Trophoblast cell (in vitro differentiated cells and primary cell): ENCODE measurements around the gene IGSF9.

Source experiments
- DNase-seq, 2 donors: peaks; one replicate each; pipeline ENCODE4 v3.0.0-alpha.2; 2016
- H2AFZ ChIP-seq: 2 replicates; pipeline ENCODE4 v1.6.1; 2013; ENCODE audit warnings: low read length, moderate library complexity, mild to moderate bottlenecking; ENCODE audit not compliant: insufficient read depth, poor library complexity
- H2AK5ac ChIP-seq: 2 replicates; pipeline ENCODE4 v1.6.1; 2013; ENCODE audit warnings: mild to moderate bottlenecking, low read length
- H2BK120ac ChIP-seq: 2 replicates; pipeline ENCODE4 v1.6.1; 2013; ENCODE audit warnings: low read length, mild to moderate bottlenecking, moderate library complexity; ENCODE audit not compliant: insufficient read depth, poor library complexity
- H2BK12ac ChIP-seq: 2 replicates; pipeline ENCODE4 v1.6.1; 2013; ENCODE audit warnings: mild to moderate bottlenecking, low read length, moderate library complexity
- H2BK5ac ChIP-seq: 2 replicates; pipeline ENCODE4 v1.6.1; 2013; ENCODE audit warnings: low read length, low read depth, moderate library complexity, mild to moderate bottlenecking; ENCODE audit not compliant: poor library complexity
- H3K14ac ChIP-seq: 2 replicates; pipeline ENCODE4 v1.6.1; 2013; ENCODE audit warnings: mild to moderate bottlenecking, low read length
- H3K18ac ChIP-seq: 2 replicates; pipeline ENCODE4 v1.6.1; 2013; ENCODE audit warnings: mild to moderate bottlenecking, low read length
- H3K23ac ChIP-seq: 2 replicates; pipeline ENCODE4 v1.6.1; 2013; ENCODE audit warnings: low read length
- H3K27ac ChIP-seq: 2 replicates; pipeline ENCODE4 v1.5.1; 2013; ENCODE audit warnings: low read depth, mild to moderate bottlenecking, inconsistent platforms, low read length, moderate library complexity
- H3K27me3 ChIP-seq: 2 replicates; pipeline ENCODE4 v1.6.1; 2013; ENCODE audit warnings: inconsistent platforms, mild to moderate bottlenecking, low read length, moderate library complexity; ENCODE audit not compliant: insufficient read depth
- H3K36me3 ChIP-seq, 2 experiments: 1 replicate in 1 of 2; 2 replicates in 1 of 2; pipeline ENCODE4 v1.6.1; 2013; ENCODE audit warnings: low read length in 2 of 2, mild to moderate bottlenecking in 2 of 2, moderate library complexity in 1 of 2; ENCODE audit not compliant: insufficient read depth in 2 of 2, control insufficient read depth in 1 of 2
- H3K4ac ChIP-seq: 2 replicates; pipeline ENCODE4 v1.6.1; 2013; ENCODE audit warnings: low read depth, mild to moderate bottlenecking, low read length, moderate library complexity
- H3K4me1 ChIP-seq, 2 experiments: 1 replicate in 1 of 2; 2 replicates in 1 of 2; pipeline ENCODE4 v1.6.1; 2013; ENCODE audit warnings: low read length in 2 of 2, mild to moderate bottlenecking in 2 of 2, moderate library complexity in 1 of 2; ENCODE audit not compliant: insufficient read depth in 2 of 2, control insufficient read depth in 1 of 2
- H3K4me2 ChIP-seq: 2 replicates; pipeline ENCODE4 v1.6.1; 2013; ENCODE audit warnings: inconsistent platforms, mild to moderate bottlenecking, low read length, moderate library complexity
- H3K4me3 ChIP-seq: 2 replicates; pipeline ENCODE4 v1.5.1; 2013; ENCODE audit warnings: mild to moderate bottlenecking, low read depth, low read length, inconsistent platforms
- H3K79me1 ChIP-seq: one replicate; pipeline ENCODE4 v1.6.1; 2013; ENCODE audit warnings: low read length
- H3K79me2 ChIP-seq: 2 replicates; pipeline ENCODE4 v1.6.1; 2013; ENCODE audit warnings: low read length, mild to moderate bottlenecking; ENCODE audit not compliant: control insufficient read depth, insufficient read depth, poor library complexity
- H3K9ac ChIP-seq: 2 replicates; pipeline ENCODE4 v1.6.1; 2013; ENCODE audit warnings: mild to moderate bottlenecking, low read length
- H3K9me3 ChIP-seq: 2 replicates; pipeline ENCODE4 v1.6.1; 2013; ENCODE audit warnings: low read depth, mild to moderate bottlenecking, control low read depth, inconsistent platforms, low read length; ENCODE audit not compliant: insufficient read depth
- H4K12ac ChIP-seq: 2 replicates; pipeline ENCODE4 v1.6.1; 2013; ENCODE audit warnings: low read depth, mild to moderate bottlenecking, low read length, moderate library complexity
- H4K8ac ChIP-seq: 2 replicates; pipeline ENCODE4 v1.6.1; 2013; ENCODE audit warnings: low read depth, mild to moderate bottlenecking, low read length, moderate library complexity
- H4K91ac ChIP-seq: one replicate; pipeline ENCODE4 v1.6.1; 2013; ENCODE audit warnings: low read depth, mild to moderate bottlenecking, low read length, moderate library complexity
- WGBS: extraction: QIAGEN DNeasy Blood & Tissue Kit; methylation state at CpG from one replicate; pipeline ENCODE4 v1.1.7; 2013; ENCODE audit warnings: missing lambda C conversion rate; ENCODE audit not compliant: insufficient read length, insufficient coverage; ENCODE audit errors: extremely low coverage; 5-methylcytosine and 5-hydroxymethylcytosine counted together

IGSF9 gene

DNA sequence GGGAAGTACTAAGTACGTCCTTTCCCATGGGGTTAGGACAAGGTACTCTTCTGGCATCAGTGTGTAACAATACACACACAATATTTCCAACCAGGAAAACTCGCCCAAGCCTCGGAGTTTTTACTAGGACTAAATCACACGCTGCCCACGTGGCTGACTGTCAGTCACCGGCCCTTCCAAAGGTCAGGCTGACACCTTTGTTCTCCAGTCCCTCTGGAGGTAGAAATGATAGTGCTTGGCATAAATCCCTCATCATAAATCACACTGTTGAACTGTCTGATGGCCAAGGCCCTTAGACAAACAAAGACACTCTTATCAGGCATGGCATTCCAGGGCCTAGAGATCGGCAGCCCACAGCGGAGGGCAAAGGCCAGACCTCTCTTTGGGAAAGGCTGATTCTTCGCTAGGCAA is 25.5 kb upstream of the IGSF9 start:
- H4K12ac ChIP-seq: no peak overlapping the region
- no peak overlapping the region for H2AK5ac ChIP-seq
- no peak overlapping the region for H4K8ac ChIP-seq
- H3K4ac ChIP-seq: no peak overlapping the region
- no peak overlapping the region for H3K14ac ChIP-seq
- H3K27ac ChIP-seq: no peak overlapping the region
- DNase-seq: no peak
- H3K36me3 ChIP-seq: no peaks in the 10 kb centered on the region
- H2BK12ac ChIP-seq: no peak overlapping the region
- no peaks in the 10 kb centered on the region for H3K79me2 ChIP-seq
- no peak overlapping the region for H4K91ac ChIP-seq
- no CpG with 5 or more reads among the region's 9 CpGs for WGBS
- no peak overlapping the region for H3K23ac ChIP-seq
- no peak overlapping the region for H2BK120ac ChIP-seq
- H3K18ac ChIP-seq: no peak overlapping the region
- H3K4me3 ChIP-seq: no peak overlapping the region
- no peaks in the 10 kb centered on the region for H3K79me1 ChIP-seq
- no peak overlapping the region for H3K9ac ChIP-seq
- H3K9me3 ChIP-seq: no peaks in the 10 kb centered on the region
- no peak overlapping the region for H2BK5ac ChIP-seq
- no peak overlapping the region for H3K4me2 ChIP-seq
- H3K27me3 ChIP-seq: no peaks in the 10 kb centered on the region
- no peaks in the 10 kb centered on the region for H3K4me1 ChIP-seq
- no peak overlapping the region for H2AFZ ChIP-seq

- Histone ChIP-seq H3K4me3 (no peak overlapping the region), H3K79me1 (no peaks in the 10 kb centered on the region), H3K36me3 (no peaks in the 10 kb centered on the region), H2AFZ (no peak overlapping the region), H3K27ac (no peak overlapping the region), H3K23ac (no peak overlapping the region), H3K9ac (no peak overlapping the region), H2BK5ac (no peak overlapping the region), H2BK12ac (no peak overlapping the region), H4K8ac (no peak overlapping the region), H3K4me2 (no peak overlapping the region), H3K4ac (no peak overlapping the region), H4K91ac (no peak overlapping the region), H2AK5ac (no peak overlapping the region), H3K4me1 (no peaks in the 10 kb centered on the region), H3K9me3 (no peaks in the 10 kb centered on the region), H3K14ac (no peak overlapping the region), H3K27me3 (no peaks in the 10 kb centered on the region), H3K18ac (no peak overlapping the region), H2BK120ac (no peak overlapping the region), H3K79me2 (no peaks in the 10 kb centered on the region), H4K12ac (no peak overlapping the region)
- WGBS: no CpG with 5 or more reads among the region's 3 CpGs
- no peak for DNase-seq
Observed at GRCh38 chr1:159968901-159969300, 23.5 kb upstream of the IGSF9 start.

GRCh38 chr1:159965263-159965662 is 19.9 kb upstream of the IGSF9 start:
- H3K23ac ChIP-seq: no peak overlapping the region
- H2BK12ac ChIP-seq: no peak overlapping the region
- DNase-seq: no peak
- no peak overlapping the region for H3K27ac ChIP-seq
- H3K79me1 ChIP-seq: no peaks in the 10 kb centered on the region
- H3K4ac ChIP-seq: no peak overlapping the region
- WGBS: no CpG with 5 or more reads among the region's 2 CpGs
- no peak overlapping the region for H2AK5ac ChIP-seq
- H3K79me2 ChIP-seq: no peaks in the 10 kb centered on the region
- no peak overlapping the region for H3K4me2 ChIP-seq
- H3K4me3 ChIP-seq: no peak overlapping the region
- no peak overlapping the region for H4K8ac ChIP-seq
- H2BK5ac ChIP-seq: no peak overlapping the region
- no peaks in the 10 kb centered on the region for H3K4me1 ChIP-seq
- H3K14ac ChIP-seq: no peak overlapping the region
- no peak overlapping the region for H4K91ac ChIP-seq
- H2AFZ ChIP-seq: no peak overlapping the region
- H3K27me3 ChIP-seq: no peaks in the 10 kb centered on the region
- H3K18ac ChIP-seq: no peak overlapping the region
- no peaks in the 10 kb centered on the region for H3K36me3 ChIP-seq
- no peak overlapping the region for H3K9ac ChIP-seq
- H3K9me3 ChIP-seq: no peaks in the 10 kb centered on the region
- H2BK120ac ChIP-seq: no peak overlapping the region
- H4K12ac ChIP-seq: no peak overlapping the region

GRCh38 chr1:159964144-159964543 is 18.7 kb upstream of the IGSF9 start:
- no peak for DNase-seq
- H3K14ac ChIP-seq: no peak overlapping the region
- H4K91ac ChIP-seq: no peak overlapping the region
- H3K4me2 ChIP-seq: no peak overlapping the region
- no peak overlapping the region for H3K27ac ChIP-seq
- H3K9me3 ChIP-seq: peaks cover 1% of the 10 kb centered on the region
- no peak overlapping the region for H4K12ac ChIP-seq
- H3K18ac ChIP-seq: no peak overlapping the region
- H3K27me3 ChIP-seq: no peaks in the 10 kb centered on the region
- no peaks in the 10 kb centered on the region for H3K79me2 ChIP-seq
- no peak overlapping the region for H3K9ac ChIP-seq
- no peak overlapping the region for H3K23ac ChIP-seq
- no peak overlapping the region for H4K8ac ChIP-seq
- no peak overlapping the region for H2AK5ac ChIP-seq
- H3K36me3 ChIP-seq: no peaks in the 10 kb centered on the region
- no peak overlapping the region for H3K4me3 ChIP-seq
- H3K79me1 ChIP-seq: no peaks in the 10 kb centered on the region
- no peak overlapping the region for H2AFZ ChIP-seq
- no peak overlapping the region for H2BK5ac ChIP-seq
- H2BK12ac ChIP-seq: no peak overlapping the region
- H3K4me1 ChIP-seq: peaks cover 6% of the 10 kb centered on the region in 2 experiments
- no peak overlapping the region for H2BK120ac ChIP-seq
- WGBS: no CpG with 5 or more reads among the region's 3 CpGs
- no peak overlapping the region for H3K4ac ChIP-seq
